Amniotic epithelial cell (primary cell): ENCODE data around the gene MEP1A.
A peak's percentile ranks its signal among the peaks of the same experiment; 100 is the strongest.
"Not testable (repeated sequence)": the region's sequence is repeated elsewhere in the genome, so short reads cannot be mapped to it uniquely, and the experiment has no call there.

Experiments
- DNase-seq: peaks from one replicate; pipeline ENCODE4 v3.0.0-alpha.2; 2010; ENCODE audit warnings: low read depth

MEP1A gene

DNA sequence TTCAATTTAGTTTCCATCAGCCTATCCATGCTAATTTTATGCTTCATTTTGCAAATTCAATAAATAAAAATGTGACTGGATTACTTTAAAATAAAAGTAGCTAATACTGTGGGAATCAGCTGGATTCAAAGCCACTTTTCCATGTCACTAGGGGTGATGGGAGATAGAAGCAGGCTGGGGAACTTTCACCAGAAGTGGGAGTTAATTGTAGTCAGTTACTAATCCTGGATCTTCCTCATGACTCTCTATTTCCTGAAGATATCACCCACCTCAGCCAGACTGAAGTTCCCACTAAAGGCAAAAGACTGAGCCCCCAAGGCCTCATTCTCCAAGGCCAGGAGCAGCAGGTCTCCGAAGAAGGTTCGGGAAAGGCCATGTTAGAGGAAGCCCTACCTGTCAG, 41.8 kb downstream of the MEP1A start:
- DNase-seq: not testable (repeated sequence)

DNA sequence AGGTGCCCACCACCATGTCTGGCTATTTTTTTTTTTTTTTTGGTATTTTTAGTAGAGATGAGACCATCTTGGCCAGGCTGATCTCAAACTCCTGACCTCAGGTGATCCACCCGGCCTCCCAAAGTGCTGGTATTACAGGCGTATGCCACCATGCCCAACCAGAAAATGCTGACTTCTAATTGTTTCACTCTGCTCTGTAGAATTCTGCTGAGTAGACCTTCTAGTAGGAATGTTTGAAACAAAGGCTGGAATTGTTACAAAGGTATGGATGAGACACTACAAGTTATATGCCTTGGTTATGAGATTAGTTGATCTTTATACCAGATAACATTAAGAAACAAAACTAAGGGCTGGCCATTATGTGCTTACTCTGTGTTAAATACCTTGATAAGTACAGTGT, 44.8 kb downstream of the MEP1A start:
- DNase-seq: no peak

DNA sequence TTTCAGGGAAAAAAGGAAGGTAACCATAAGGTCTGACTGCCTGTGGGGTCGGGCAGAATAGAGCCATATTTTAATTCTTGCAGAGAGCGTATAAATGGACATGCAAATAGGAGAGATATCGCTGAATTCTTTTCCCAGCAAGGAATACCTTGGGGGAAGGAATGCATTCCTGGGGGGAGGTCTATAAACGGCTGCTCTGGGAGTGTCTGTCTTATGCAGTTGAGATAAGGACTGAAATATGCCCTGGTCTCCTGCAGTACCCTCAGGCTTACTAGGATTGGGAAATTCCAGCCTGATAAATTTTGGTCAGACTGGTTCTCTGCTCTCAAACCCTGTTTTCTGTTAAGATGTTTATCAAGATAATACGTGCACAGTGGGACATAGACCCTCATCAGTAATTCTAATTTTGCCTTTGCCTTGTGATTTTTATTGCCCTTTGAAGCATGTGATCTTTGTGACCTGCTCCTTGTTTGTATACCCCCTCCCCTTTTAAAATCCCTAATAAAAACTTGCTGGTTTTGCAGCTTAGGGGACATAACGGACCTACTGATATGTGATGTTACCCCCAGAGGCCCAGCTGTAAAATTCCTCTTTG, 49.2 kb downstream of the MEP1A start:
- not testable (repeated sequence) for DNase-seq

- DNase-seq: no peak
Observed at GRCh38 chr6:46845126-46845525, 51.9 kb downstream of the MEP1A start.

DNA sequence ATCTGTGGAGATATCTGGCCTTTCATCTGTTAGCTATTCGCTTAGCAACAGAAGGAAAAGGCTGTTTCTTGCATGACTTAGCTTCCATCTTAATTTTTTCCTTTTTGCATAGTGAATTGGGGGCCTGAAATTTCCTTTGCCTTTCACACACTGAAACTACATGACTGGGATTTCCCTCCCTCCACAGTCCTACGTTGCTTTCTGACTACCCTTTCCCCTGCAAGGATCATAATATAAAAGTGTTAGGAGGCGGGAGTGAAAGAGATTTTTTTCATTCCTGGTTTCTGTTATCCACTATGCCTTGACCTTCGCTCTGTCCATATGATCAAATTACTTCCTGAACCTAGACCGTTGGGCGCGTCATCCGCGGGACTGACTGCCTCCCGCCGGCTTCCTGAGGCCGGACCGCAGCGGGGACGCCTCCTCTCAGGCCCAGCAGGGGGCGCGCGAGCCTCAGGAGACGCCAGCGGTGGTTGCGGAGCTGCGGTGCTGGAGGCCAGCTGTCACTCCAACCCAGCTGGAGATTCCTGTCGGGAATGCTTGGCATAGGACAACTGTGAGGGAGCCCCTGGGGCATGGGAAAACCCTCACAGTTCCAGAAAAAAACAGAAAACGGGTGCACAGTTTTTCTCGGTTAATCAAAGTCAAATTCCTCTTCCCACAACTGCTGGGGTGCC, 55.6 kb downstream of the MEP1A start:
- peak; percentile 46 for DNase-seq

DNA sequence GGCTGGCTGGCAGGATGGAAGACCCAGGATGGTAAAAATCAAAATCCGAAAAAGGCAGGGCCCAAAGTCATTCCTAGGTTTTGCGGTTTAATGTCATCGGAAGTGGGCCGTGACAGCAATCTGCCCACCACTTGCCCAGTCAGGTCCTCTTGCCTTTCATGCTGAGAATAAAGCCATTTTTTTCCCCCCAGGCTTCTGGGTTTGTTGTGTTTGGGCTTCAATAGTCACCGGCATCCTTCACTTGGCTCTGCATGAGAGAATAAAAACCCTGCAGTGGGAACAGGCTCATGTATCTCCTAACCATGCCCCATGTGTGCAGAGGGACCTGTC, 56.1 kb downstream of the MEP1A start:
- no peak for DNase-seq

- peak; percentile 9 for DNase-seq
Observed at GRCh38 chr6:46850792-46851191, 57.6 kb downstream of the MEP1A start.

DNA sequence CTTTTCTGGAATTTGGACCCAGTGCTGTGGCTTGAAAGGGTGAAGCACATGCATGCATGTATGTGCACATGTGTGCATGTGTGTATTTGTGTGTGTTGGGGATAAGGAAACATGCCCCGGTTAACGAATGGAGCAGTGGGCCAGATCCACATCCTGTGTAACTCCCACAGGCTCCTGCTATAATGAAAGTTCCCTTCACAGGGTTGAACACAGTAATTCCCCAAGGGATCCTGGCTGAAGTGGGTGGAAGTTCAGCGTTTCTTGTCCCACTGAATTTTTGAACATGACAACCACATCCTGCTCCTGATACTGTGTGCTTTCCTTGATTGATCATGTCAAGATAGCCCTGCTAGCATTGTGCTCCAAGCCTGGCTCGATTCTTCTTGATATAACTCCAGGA, 58.4 kb downstream of the MEP1A start:
- DNase-seq: not testable (repeated sequence)

DNA sequence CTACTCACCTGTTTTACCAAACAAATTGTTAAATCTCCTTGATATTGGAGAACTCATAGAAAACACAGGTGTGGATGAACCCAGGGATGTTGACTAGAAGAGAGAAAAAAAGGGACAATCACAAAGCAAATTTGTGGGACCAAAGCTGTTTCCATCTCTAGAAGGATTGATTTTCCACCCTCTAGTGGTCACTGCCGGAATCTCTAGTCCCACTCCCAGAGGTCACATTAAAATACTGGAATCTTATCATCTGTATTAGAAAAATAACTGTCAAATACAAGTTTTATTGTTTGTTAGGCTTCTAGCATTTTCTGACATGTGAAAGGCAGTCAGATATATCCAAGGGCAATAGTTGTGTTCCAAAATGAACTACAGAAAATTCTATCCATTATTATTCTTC, 62.8 kb downstream of the MEP1A start:
- peak; percentile 2 for DNase-seq

DNA sequence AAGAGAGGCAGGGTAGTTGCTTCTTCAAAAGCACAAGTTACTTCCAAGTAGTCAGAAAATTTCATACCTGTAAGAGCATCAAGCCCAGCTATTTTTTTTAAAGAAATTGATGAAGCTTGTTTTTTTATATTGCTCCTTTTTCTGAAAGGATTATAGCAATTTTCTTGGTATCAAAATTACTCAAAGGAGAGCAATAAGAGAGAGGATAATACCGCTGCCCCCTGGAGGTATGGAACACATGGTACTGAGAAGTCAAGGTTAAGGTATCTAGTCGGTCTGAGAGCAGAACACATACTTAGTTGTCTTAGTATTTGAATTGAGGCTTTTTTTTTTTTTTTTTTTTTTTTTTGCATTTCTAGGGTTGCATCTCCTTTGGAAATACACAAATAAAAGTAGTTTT, 69.2 kb downstream of the MEP1A start:
- no peak for DNase-seq

DNA sequence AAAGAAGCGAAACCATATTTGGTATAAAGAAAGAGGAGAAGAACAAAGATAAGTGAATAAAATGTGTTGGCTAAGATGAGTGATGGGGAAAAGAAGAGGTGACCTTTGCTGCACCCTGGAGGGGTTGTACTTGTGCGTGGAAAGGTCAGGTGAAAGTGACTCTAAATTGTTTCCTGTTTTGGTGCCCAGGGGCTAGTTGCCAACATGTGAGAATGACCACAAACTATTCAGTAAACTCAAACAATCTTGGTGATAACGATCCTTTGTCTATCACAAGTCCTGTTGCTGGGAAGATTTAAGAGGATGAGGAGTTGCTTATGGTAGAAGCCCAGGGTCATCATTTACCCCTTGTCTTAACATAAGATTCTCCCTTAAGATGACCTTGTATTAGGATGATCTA, 70.6 kb downstream of the MEP1A start:
- no peak for DNase-seq

DNA sequence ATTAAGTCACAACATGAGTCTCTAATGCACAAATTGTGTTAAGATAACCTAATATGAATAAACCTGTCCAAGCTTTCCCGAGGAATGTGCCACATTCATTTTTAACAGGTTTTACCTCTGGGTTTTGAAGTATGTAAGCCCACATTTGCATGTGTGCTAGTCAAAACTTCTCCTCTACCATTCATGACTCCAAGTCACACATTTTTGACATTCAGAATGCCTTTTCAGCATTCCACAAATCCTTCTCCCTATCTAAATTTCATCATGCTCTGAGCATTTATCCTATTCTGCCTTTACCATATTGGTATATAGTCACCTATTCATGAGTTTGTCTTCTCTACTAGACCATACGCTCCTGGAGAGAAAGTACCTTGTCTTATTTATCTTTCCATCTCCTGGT, 72.0 kb downstream of the MEP1A start:
- DNase-seq: no peak

- DNase-seq: no peak
Observed at GRCh38 chr6:46867411-46867810, 74.2 kb downstream of the MEP1A start.

GRCh38 chr6:46876126-46876525, 82.9 kb downstream of the MEP1A start:
- DNase-seq: peak; percentile 7

GRCh38 chr6:46879003-46879402, 85.8 kb downstream of the MEP1A start:
- DNase-seq: no peak

GRCh38 chr6:46882645-46883044, 89.5 kb downstream of the MEP1A start:
- no peak for DNase-seq

DNA sequence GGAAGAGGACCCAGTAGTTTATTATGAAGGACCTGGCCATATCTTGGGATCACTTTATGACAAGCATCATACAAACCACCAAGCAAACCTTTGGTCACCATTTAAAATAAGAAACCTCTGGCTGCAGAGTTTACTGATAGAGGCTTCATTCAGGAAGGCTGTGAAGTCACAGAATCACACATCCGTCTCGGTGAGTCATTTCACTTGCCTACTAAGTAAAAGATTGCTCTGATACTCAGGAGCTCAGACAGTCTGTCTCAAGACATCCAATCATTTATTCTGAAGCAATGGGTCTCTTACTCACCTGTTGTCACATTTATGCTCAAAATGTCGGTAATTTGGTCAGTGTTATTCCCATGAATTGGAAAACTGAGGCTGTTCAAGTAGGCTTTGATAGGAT, 94.8 kb downstream of the MEP1A start:
- peak; percentile 11 for DNase-seq

DNA sequence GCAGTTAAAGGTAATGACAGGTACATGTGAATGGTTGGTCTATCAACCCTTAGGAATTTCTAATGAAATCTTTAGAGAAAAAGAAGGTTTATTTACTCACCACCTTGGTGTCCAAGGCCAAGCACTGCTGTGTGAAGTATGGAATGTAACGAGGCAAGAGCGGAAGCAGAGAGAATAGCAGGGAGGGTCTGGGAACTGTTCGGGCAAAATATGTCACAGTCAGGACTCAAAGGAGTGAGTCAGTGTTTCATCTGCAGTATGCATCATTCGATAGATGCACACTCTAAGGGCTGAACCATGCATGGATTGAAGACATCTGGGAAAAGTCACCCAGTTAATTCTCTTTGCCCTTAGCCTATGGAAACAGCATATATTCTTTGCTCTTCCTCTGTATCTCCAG, 95.4 kb downstream of the MEP1A start:
- DNase-seq: no peak
